H9 (cell line): ENCODE data around the gene SPINT3. TPM values are rescaled to one million over a fixed set of nuclear protein-coding genes. Genes with fewer than 3 reads are reported as not detected.

ENCODE experiments used
- DNase-seq: peaks from one replicate; pipeline ENCODE4 v3.0.0-alpha.2; 2017
- H2AFZ ChIP-seq: one replicate; pipeline ENCODE4 v1.6.1; 2013; ENCODE audit warnings: mild to moderate bottlenecking, low read length, control low read depth, moderate library complexity
- H2AK5ac ChIP-seq: 2 replicates; pipeline ENCODE4 v1.6.1; 2013; ENCODE audit warnings: low read length, control low read depth, mixed read lengths; ENCODE audit not compliant: insufficient read length
- H2BK120ac ChIP-seq: one replicate; pipeline ENCODE4 v1.6.1; 2013; ENCODE audit warnings: low read depth, mild to moderate bottlenecking, low read length, control low read depth, inconsistent platforms; ENCODE audit not compliant: poor library complexity, severe bottlenecking
- H2BK12ac ChIP-seq: 2 replicates; pipeline ENCODE4 v1.6.1; 2013; ENCODE audit warnings: low read length, control low read depth, mixed read lengths, low read depth; ENCODE audit not compliant: insufficient read length
- H2BK15ac ChIP-seq: 2 replicates; pipeline ENCODE4 v1.6.1; 2013; ENCODE audit warnings: low read depth, low read length, control low read depth
- H2BK20ac ChIP-seq: one replicate; pipeline ENCODE4 v1.6.1; 2013; ENCODE audit warnings: low read depth, mild to moderate bottlenecking, low read length, control low read depth, inconsistent platforms; ENCODE audit not compliant: poor library complexity, severe bottlenecking
- H2BK5ac ChIP-seq: 2 replicates; pipeline ENCODE4 v1.6.1; 2013; ENCODE audit warnings: low read length, control low read depth, mixed read lengths; ENCODE audit not compliant: insufficient read length
- H3K14ac ChIP-seq: 2 replicates; pipeline ENCODE4 v1.6.1; 2013; ENCODE audit warnings: low read length, control low read depth; ENCODE audit not compliant: insufficient read depth
- H3K18ac ChIP-seq: 2 replicates; pipeline ENCODE4 v1.6.1; 2013; ENCODE audit warnings: low read depth, mild to moderate bottlenecking, mixed read lengths, low read length, control low read depth; ENCODE audit not compliant: insufficient read length
- H3K23ac ChIP-seq: 2 replicates; pipeline ENCODE4 v1.6.1; 2013; ENCODE audit warnings: low read length, control low read depth, mixed read lengths, low read depth; ENCODE audit not compliant: insufficient read length
- H3K23me2 ChIP-seq: 2 replicates; pipeline ENCODE4 v1.6.1; 2013; ENCODE audit warnings: low read depth, mild to moderate bottlenecking, mixed read lengths, low read length, control low read depth; ENCODE audit not compliant: insufficient read length, poor library complexity, severe bottlenecking
- H3K27ac ChIP-seq: 2 replicates; pipeline ENCODE4 v1.5.1; 2013; ENCODE audit warnings: low read length, control low read depth, mixed read lengths, low read depth; ENCODE audit not compliant: insufficient read length
- H3K27me3 ChIP-seq: 2 replicates; pipeline ENCODE4 v1.6.1; 2013; ENCODE audit warnings: low read length, control low read depth, inconsistent platforms; ENCODE audit not compliant: insufficient read depth
- H3K4ac ChIP-seq: 2 replicates; pipeline ENCODE4 v1.6.1; 2013; ENCODE audit warnings: low read depth, mild to moderate bottlenecking, control low read depth, inconsistent platforms, low read length, moderate library complexity
- H3K4me1 ChIP-seq: 2 replicates; pipeline ENCODE4 v1.6.1; 2013; ENCODE audit warnings: low read length, control low read depth, inconsistent platforms; ENCODE audit not compliant: insufficient read depth
- H3K4me2 ChIP-seq: 2 replicates; pipeline ENCODE4 v1.6.1; 2013; ENCODE audit warnings: low read length, control low read depth, mixed read lengths; ENCODE audit not compliant: insufficient read length, insufficient read depth
- H3K56ac ChIP-seq: 2 replicates; pipeline ENCODE4 v1.6.1; 2013; ENCODE audit warnings: low read depth, mild to moderate bottlenecking, mixed read lengths, low read length, control low read depth; ENCODE audit not compliant: insufficient read length
- H3K79me1 ChIP-seq: 2 replicates; pipeline ENCODE4 v1.6.1; 2013; ENCODE audit warnings: low read depth, mild to moderate bottlenecking, moderate library complexity, low read length, control low read depth, inconsistent platforms; ENCODE audit not compliant: insufficient read depth, poor library complexity, severe bottlenecking
- H3K79me2 ChIP-seq: 2 replicates; pipeline ENCODE4 v1.6.1; 2013; ENCODE audit warnings: low read length, control low read depth, inconsistent platforms; ENCODE audit not compliant: insufficient read depth
- H3K9ac ChIP-seq: 2 replicates; pipeline ENCODE4 v1.6.1; 2013; ENCODE audit warnings: low read length, control low read depth, mixed read lengths; ENCODE audit not compliant: insufficient read length; ENCODE audit errors: extremely low read depth
- H3K9me3 ChIP-seq: one replicate; pipeline ENCODE4 v1.6.1; 2013; ENCODE audit warnings: low read depth, low read length, inconsistent platforms; ENCODE audit not compliant: control insufficient read depth
- H3T11ph ChIP-seq: one replicate; pipeline ENCODE4 v1.6.1; 2013; ENCODE audit warnings: mild to moderate bottlenecking, low read length, control low read depth, inconsistent platforms
- H4K20me1 ChIP-seq: one replicate; pipeline ENCODE4 v1.6.1; 2013; ENCODE audit not compliant: control insufficient read depth, insufficient read length, insufficient read depth
- H4K5ac ChIP-seq: 2 replicates; pipeline ENCODE4 v1.6.1; 2013; ENCODE audit warnings: low read depth, mild to moderate bottlenecking, mixed read lengths, low read length, control low read depth; ENCODE audit not compliant: insufficient read length
- H4K8ac ChIP-seq: replicated peaks from 2 replicates; pipeline ENCODE4 v1.6.1; 2013; ENCODE audit warnings: low read length, control low read depth, mixed read lengths, low read depth; ENCODE audit not compliant: insufficient read length
- H4K91ac ChIP-seq: 2 replicates; pipeline ENCODE4 v1.6.1; 2013; ENCODE audit warnings: low read depth, mild to moderate bottlenecking, moderate library complexity, mixed read lengths, low read length, control low read depth; ENCODE audit not compliant: insufficient read length
- H3K27ac Mint-ChIP-seq, 3 experiments: 2 replicates in 2 of 3; 3 replicates in 1 of 3; pipeline ENCODE4 v1.8.0; 2020 to 2021; ENCODE audit warnings: mixed read lengths in 3 of 3, mild to moderate bottlenecking in 1 of 3, moderate library complexity in 1 of 3
- H3K27me3 Mint-ChIP-seq: 2 replicates; pipeline ENCODE4 v1.8.0; 2021; ENCODE audit warnings: low read depth, mild to moderate bottlenecking, moderate library complexity, mixed read lengths
- H3K36me3 Mint-ChIP-seq, 3 experiments: 2 replicates in 2 of 3; 3 replicates in 1 of 3; pipeline ENCODE4 v1.8.0; 2020 to 2021; ENCODE audit warnings: low read depth in 3 of 3, mixed read lengths in 3 of 3; ENCODE audit not compliant: insufficient read depth in 1 of 3
- H3K4me1 Mint-ChIP-seq, 2 experiments: 2 replicates each; pipeline ENCODE4 v1.8.0; 2020; ENCODE audit warnings: mixed read lengths in 2 of 2
- H3K4me3 Mint-ChIP-seq, 2 experiments: 2 replicates in 1 of 2; 3 replicates in 1 of 2; pipeline ENCODE4 v1.8.0; 2020 to 2021; ENCODE audit warnings: mild to moderate bottlenecking in 2 of 2, mixed read lengths in 2 of 2, moderate library complexity in 1 of 2
- H3K9me3 Mint-ChIP-seq, 2 experiments: 2 replicates in 1 of 2; 3 replicates in 1 of 2; pipeline ENCODE4 v1.8.0; 2020; ENCODE audit warnings: mild to moderate bottlenecking in 2 of 2, mixed read lengths in 2 of 2, moderate library complexity in 1 of 2
- CTCF ChIP-seq: fragments of 200-600 bp; sonication (generic); conservative IDR thresholded peaks from 3 replicates; pipeline ENCODE4 v1.8.0; 2021; ENCODE audit warnings: antibody characterized with exemption, mild to moderate bottlenecking
- WGBS: extraction: QIAGEN DNeasy Blood & Tissue Kit; methylation state at CpG from one replicate; pipeline ENCODE4 v1.1.7; 2013; ENCODE audit warnings: missing lambda C conversion rate, low lambda C conversion rate, mixed read lengths; ENCODE audit not compliant: insufficient read length; ENCODE audit errors: extremely low coverage; 5-methylcytosine and 5-hydroxymethylcytosine counted together
- total RNA-seq: library from RNA; stranded (reverse); gene quantifications from 2 replicates; pipeline ENCODE4 v1.2.1, GENCODE V29; 2021

Gene SPINT3
- total RNA-seq, 1 experiment from 2014 or later: not detected

GRCh38 chr20:45545351-45545750 lies 29.9 kb upstream of the SPINT3 start:
- H3K27me3 Mint-ChIP-seq: peaks cover 2% of the 10 kb centered on the region
- Histone ChIP-seq H3K18ac (no peak overlapping the region), H4K8ac (no peak overlapping the region), H2AFZ (no peak overlapping the region), H2BK12ac (no peak overlapping the region), H2BK20ac (no peak overlapping the region), H3K23me2 (no peaks in the 10 kb centered on the region), H3K23ac (no peak overlapping the region), H2BK15ac (no peak overlapping the region), H2BK120ac (no peak overlapping the region), H4K5ac (no peak overlapping the region), H2AK5ac (no peak overlapping the region), H3K9ac (no peak overlapping the region), H4K91ac (no peak overlapping the region), H3K27me3 (no peaks in the 10 kb centered on the region), H3K14ac (no peak overlapping the region), H3K9me3 (no peaks in the 10 kb centered on the region), H3K4me2 (no peak overlapping the region), H4K20me1 (no peaks in the 10 kb centered on the region), H3K79me2 (no peaks in the 10 kb centered on the region), H3T11ph (no peak overlapping the region), H3K56ac (no peak overlapping the region), H2BK5ac (no peak overlapping the region), H3K4me1 (no peaks in the 10 kb centered on the region), H3K4ac (no peak overlapping the region), H3K79me1 (no peaks in the 10 kb centered on the region), H3K27ac (no peak overlapping the region)
- peaks cover 0 to 5% of the 10 kb centered on the region in 2 experiments; a peak in 2 of 5 replicates for H3K9me3 Mint-ChIP-seq
- no peak overlapping the region for H3K27ac Mint-ChIP-seq
- no peak for DNase-seq
- no peak for TF ChIP-seq CTCF
- H3K4me3 Mint-ChIP-seq: no peak overlapping the region
- no CpG with 5 or more reads among the region's 3 CpGs for WGBS
- H3K4me1 Mint-ChIP-seq: peaks cover 2 to 8% of the 10 kb centered on the region in 2 experiments; a peak in 2 of 4 replicates
- H3K36me3 Mint-ChIP-seq: 0 out of 7 replicates have a peak, but pooled peaks cover 0 to 2% (median 0%) of the 10 kb centered on the region in 3 experiments
